Type B pancreatic cell (in vitro differentiated cells): ENCODE data around the gene SPATC1L. TPM values are rescaled to one million over a fixed set of nuclear protein-coding genes. Genes with fewer than 3 reads are reported as not detected.
A peak's percentile ranks its signal among the peaks of the same experiment; 100 is the strongest.

Experiments
- DNase-seq: peaks from one replicate; pipeline ENCODE4 v3.0.0; 2021; ENCODE audit warnings: mixed read lengths; ENCODE audit not compliant: unreplicated experiment; ENCODE audit errors: extremely low spot score
- H3K27ac Mint-ChIP-seq: 2 replicates; pipeline ENCODE4 v1.8.0; 2021; ENCODE audit warnings: mild to moderate bottlenecking, mixed read lengths
- H3K27me3 Mint-ChIP-seq: 2 replicates; pipeline ENCODE4 v1.8.0; 2021; ENCODE audit warnings: mixed read lengths
- H3K36me3 Mint-ChIP-seq: 2 replicates; pipeline ENCODE4 v1.8.0; 2021; ENCODE audit warnings: mixed read lengths
- H3K4me1 Mint-ChIP-seq: one replicate; pipeline ENCODE4 v1.8.0; 2021; ENCODE audit warnings: mixed read lengths; ENCODE audit not compliant: unreplicated experiment
- H3K4me3 Mint-ChIP-seq: 2 replicates; pipeline ENCODE4 v1.8.0; 2021; ENCODE audit warnings: mild to moderate bottlenecking, mixed read lengths
- H3K9me3 Mint-ChIP-seq: 2 replicates; pipeline ENCODE4 v1.8.0; 2021; ENCODE audit warnings: mixed read lengths
- total RNA-seq: library from RNA; stranded (reverse); gene quantifications from 2 replicates; pipeline ENCODE4 v1.2.1, GENCODE V29; 2021; ENCODE audit warnings: low replicate concordance
- TF ChIP-seq, protein P1 (sequence below): fragments of 200-600 bp; sonication (generic); conservative IDR thresholded peaks from 2 replicates; pipeline ENCODE4 v1.5.0; 2021; ENCODE audit warnings: antibody characterized with exemption, mild to moderate bottlenecking

The SPATC1L gene
- total RNA-seq, 1 donor from 2014 or later = 24.7 TPM

DNA sequence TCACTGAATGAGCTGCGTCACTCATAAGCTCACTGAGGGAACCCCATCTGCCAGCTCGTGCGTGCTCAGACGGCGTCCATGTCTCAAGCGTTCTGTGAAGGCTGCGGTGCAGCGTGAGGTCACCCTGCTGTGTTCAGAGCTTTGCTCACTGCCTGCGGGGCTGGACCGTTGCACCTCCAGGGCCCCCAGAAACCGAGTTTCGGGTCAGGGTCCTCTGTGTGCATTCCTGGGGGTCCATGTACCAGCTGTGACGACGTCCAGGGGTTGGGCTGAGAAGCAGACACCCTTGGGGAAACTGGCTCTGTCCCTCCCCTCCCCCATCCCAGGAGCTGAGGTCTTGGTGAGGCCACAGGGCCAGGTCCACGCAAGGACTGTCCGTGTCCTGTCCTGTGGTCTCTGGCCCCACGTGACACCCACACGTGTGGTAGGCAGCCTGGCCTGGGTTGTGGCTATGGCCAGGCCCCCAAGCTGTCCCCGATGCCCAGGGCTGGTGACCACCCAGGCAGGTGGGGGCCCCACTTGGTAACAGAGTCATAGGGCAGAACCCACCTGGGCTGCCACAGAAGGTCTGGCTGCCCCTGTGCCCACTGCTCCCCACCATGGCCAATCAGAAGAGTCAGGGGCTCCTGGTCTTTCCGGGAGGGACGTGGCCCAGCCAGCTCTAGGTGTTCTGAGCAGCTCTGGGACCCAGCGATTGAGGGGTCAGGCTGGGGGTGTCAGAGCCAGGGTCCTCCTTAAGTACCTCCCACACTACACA lies 53.2 kb downstream of the SPATC1L start:
- Mint-ChIP-seq H3K27ac (no peak overlapping the region), H3K4me3 (no peak overlapping the region), H3K4me1 (peaks cover 11% of the 10 kb centered on the region), H3K27me3 (peaks cover 2% of the 10 kb centered on the region), H3K9me3 (no peaks in the 10 kb centered on the region), H3K36me3 (no peaks in the 10 kb centered on the region)
- TF ChIP-seq, protein P1, sequence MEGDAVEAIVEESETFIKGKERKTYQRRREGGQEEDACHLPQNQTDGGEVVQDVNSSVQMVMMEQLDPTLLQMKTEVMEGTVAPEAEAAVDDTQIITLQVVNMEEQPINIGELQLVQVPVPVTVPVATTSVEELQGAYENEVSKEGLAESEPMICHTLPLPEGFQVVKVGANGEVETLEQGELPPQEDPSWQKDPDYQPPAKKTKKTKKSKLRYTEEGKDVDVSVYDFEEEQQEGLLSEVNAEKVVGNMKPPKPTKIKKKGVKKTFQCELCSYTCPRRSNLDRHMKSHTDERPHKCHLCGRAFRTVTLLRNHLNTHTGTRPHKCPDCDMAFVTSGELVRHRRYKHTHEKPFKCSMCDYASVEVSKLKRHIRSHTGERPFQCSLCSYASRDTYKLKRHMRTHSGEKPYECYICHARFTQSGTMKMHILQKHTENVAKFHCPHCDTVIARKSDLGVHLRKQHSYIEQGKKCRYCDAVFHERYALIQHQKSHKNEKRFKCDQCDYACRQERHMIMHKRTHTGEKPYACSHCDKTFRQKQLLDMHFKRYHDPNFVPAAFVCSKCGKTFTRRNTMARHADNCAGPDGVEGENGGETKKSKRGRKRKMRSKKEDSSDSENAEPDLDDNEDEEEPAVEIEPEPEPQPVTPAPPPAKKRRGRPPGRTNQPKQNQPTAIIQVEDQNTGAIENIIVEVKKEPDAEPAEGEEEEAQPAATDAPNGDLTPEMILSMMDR = no peak
- no peak for DNase-seq

DNA sequence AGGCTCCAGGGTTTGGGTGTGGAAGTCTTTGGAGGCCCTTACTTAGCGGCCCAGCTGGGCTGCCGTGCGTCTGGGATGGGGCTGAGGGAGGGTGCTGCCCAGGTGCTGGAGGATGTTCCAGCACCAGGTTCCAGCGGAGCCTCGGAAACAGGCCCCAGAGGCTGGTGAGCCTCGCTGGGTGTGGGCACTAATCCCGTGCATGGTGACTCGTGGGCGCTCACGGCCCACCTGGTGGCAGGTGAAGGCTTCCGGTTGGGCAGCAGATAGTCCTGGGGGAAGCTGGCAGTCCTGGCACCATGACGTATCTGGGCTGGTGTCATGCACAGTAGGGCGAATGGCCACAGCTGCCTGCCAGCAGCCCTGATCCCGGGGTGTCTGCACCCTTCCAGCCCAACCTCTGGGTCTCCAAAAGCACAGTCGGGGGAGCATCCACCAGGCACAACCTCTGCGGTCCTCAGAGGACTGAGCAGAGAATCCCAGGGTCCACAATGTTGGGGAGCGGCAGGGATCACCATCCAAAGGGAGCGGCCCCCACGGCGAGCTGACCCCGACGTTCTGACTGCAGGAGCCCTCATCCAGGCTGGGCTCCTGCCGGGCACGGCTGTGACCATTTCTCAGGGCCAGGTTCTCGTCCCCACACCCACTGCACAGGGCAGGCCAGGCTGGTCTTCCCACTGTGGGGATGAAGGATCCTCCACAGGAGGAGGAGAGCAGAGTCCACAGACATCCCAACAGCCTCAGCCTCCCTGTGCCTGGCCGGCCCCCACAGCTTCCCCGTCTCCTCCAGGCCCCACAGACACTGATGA lies 54.2 kb downstream of the SPATC1L start:
- Mint-ChIP-seq H3K27me3 (no peaks in the 10 kb centered on the region), H3K27ac (no peak overlapping the region), H3K4me3 (no peak overlapping the region), H3K4me1 (peaks cover 8% of the 10 kb centered on the region), H3K36me3 (no peaks in the 10 kb centered on the region), H3K9me3 (no peaks in the 10 kb centered on the region)
- TF ChIP-seq, protein P1 = no peak
- DNase-seq = no peak

DNA sequence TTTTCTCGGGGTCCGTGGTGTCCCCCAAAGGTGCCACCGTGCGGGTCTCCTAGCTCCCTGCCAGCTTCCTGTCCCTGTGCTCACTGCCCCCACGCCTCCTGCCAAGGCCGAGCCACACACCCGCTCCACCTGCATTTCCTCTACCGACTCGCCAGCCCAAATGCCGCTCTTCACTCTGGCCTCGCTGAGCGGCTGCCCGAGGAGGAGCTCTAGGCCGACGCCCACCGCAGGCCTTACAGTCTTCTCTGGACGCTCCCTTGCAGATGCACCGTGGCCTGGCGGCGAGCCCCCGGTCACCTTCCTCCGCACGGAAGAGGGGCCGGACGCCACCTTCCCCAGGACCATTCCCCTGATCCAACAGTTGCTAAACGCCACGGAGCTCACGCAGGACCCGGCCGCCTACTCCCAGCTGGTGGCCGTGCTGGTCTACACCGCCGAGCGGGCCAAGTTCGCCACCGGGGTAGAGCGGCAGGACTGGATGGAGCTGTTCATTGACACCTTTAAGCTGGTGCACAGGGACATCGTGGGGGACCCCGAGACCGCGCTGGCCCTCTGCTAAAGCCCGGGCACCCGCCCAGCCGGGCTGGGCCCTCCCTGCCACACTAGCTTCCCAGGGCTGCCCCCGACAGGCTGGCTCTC lies 55.2 kb downstream of the SPATC1L start:
- peaks cover 8% of the 10 kb centered on the region for H3K4me1 Mint-ChIP-seq
- H3K27me3 Mint-ChIP-seq = no peaks in the 10 kb centered on the region
- H3K9me3 Mint-ChIP-seq = no peaks in the 10 kb centered on the region
- no peak overlapping the region for H3K27ac Mint-ChIP-seq
- H3K4me3 Mint-ChIP-seq = no peak overlapping the region
- no peaks in the 10 kb centered on the region for H3K36me3 Mint-ChIP-seq
- TF ChIP-seq, protein P1 = no peak
- DNase-seq = no peak

DNA sequence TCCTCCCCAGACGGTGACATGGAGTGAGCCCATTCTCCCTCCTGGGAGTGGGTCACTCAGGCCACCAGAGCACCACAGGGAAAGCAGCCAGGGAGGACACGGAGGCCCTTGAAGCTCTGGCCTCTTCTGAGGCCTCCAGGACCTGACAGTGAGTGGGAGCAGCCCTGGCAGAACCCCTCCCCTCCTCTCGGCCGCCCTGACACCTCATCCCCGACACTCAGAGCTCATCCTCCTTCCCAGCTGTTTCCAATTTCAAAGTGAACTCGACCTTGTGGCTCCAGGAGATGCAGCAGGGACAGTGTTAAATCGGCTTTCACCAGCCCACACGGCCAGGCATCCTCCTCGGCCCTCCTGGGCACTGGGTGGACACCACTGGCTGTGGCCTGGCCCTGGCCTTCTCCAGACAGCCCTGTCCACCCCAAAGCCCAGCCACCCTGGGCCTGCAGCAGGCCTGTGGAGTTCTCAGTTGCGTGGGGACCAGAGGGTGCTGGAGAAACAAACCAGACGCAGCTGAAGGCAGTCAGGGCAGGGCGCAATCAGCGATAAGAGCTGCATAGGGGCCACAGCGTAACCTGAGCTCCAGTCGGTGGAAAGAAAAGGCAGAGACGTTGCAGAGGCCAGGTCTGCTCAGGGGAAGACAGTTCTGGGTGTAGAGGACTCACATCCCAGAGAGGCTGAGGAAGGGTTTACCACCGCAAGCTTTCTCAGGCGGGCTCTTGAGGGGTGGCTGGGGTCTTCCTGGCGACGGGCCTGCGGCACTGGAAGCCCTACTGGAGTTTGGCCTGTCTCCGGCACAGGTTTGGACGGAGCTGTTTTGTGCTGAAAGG lies 55.9 kb downstream of the SPATC1L start:
- TF ChIP-seq, protein P1 = no peak
- Mint-ChIP-seq H3K27ac (peak overlapping the region; percentile 46), H3K36me3 (no peaks in the 10 kb centered on the region), H3K27me3 (no peaks in the 10 kb centered on the region), H3K4me1 (peaks cover 8% of the 10 kb centered on the region), H3K4me3 (no peak overlapping the region), H3K9me3 (no peaks in the 10 kb centered on the region)
- DNase-seq = no peak
